LNCaP clone FGC (cell line): Measurements from ENCODE around the gene IKBKE.

ENCODE experiments used
- DNase-seq: peaks from one replicate; pipeline ENCODE4 v3.0.0-alpha.2; 2011; ENCODE audit warnings: low read depth
- H3K4me3 ChIP-seq: 2 replicates; pipeline ENCODE4 v1.5.1; 2011; ENCODE audit warnings: mild to moderate bottlenecking, low read depth, low read length, control low read depth
- TF ChIP-seq, protein P1 (sequence below): IDR thresholded peaks from 2 replicates; pipeline ENCODE4 v1.5.1; 2012; ENCODE audit warnings: mild to moderate bottlenecking; ENCODE audit not compliant: control insufficient read depth, insufficient read depth; ENCODE audit errors: extremely low read depth

The IKBKE gene

GRCh38 chr1:206472024-206472423 is 1.7 kb downstream of the IKBKE start:
- no peak overlapping the region for H3K4me3 ChIP-seq

DNA sequence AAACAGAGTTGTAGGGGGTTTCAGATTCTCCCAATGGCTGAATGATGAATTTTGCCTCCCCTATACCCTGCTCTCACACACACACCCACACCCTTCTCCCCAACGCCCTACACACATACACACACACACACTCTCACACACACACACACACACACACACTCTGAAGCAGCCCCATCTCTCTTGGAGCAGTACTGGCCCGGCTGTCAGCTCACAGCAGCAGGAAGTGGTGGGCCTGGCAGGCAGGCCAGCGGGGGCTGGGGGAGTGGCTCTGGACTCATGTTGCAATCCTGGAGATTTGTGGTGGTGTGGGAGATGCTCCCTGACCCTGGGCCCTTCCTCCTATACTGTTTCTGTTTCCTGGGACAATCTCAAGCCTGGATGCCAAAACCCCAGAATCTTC is 2.2 kb downstream of the IKBKE start:
- no peak for DNase-seq
- H3K4me3 ChIP-seq, result no peak overlapping the region
- TF ChIP-seq, protein P1, sequence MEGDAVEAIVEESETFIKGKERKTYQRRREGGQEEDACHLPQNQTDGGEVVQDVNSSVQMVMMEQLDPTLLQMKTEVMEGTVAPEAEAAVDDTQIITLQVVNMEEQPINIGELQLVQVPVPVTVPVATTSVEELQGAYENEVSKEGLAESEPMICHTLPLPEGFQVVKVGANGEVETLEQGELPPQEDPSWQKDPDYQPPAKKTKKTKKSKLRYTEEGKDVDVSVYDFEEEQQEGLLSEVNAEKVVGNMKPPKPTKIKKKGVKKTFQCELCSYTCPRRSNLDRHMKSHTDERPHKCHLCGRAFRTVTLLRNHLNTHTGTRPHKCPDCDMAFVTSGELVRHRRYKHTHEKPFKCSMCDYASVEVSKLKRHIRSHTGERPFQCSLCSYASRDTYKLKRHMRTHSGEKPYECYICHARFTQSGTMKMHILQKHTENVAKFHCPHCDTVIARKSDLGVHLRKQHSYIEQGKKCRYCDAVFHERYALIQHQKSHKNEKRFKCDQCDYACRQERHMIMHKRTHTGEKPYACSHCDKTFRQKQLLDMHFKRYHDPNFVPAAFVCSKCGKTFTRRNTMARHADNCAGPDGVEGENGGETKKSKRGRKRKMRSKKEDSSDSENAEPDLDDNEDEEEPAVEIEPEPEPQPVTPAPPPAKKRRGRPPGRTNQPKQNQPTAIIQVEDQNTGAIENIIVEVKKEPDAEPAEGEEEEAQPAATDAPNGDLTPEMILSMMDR, result no peak

More at GRCh38 chr1:206472024-206472423, 1.7 kb downstream of the IKBKE start:
- DNase-seq, result no peak
- TF ChIP-seq, protein P1, result no peak

DNA sequence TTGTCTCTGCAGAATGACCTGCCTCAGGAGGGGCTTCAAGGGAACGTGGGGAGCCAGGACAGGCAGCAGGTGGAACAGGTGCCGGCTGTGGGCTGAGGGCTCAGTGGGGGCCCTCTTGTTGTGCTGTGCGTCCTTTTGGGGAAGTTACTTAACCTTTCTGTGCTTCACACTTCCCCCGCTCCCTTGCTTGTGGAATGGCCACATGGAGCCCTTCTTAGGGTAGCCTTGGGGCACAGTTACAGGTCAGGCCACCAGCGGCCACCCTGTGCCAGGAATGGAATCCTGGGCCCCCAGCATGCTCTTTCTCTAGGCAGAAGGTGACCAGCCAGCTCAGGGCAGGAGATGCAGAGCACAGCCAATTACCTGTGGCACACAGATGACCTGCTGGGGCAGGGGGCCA is 2.6 kb downstream of the IKBKE start:
- DNase-seq, result no peak
- H3K4me3 ChIP-seq, result no peak overlapping the region
- TF ChIP-seq, protein P1, result no peak

DNA sequence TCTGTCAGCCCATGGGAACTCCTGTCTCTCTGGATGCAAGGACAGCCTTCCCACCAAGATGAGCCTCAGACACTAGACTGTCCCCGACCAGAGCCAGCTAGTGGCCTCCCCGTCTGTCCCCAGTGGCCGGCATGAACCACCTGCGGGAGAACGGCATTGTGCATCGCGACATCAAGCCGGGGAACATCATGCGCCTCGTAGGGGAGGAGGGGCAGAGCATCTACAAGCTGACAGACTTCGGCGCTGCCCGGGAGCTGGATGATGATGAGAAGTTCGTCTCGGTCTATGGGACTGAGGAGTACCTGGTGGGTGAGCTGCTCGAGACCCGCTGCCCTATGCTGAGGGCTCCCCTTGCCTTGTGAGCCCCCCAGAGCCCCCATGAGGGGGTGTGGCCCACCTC is 5.8 kb downstream of the IKBKE start:
- no peak overlapping the region for H3K4me3 ChIP-seq
- DNase-seq, result no peak
- TF ChIP-seq, protein P1, result no peak

DNA sequence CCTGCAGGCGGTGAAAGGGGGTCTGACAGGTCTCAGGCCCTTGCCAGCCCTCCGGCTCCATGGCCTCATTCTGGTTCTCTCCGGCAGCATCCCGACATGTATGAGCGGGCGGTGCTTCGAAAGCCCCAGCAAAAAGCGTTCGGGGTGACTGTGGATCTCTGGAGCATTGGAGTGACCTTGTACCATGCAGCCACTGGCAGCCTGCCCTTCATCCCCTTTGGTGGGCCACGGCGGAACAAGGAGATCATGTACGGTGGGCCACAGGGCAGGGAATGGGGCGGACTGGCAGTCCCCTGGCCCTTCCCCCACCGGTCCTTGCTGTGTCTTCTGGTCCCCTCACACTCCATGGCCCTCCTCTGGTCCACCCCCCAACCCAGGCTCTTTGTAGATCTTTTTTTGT is 6.3 kb downstream of the IKBKE start:
- no peak for DNase-seq
- TF ChIP-seq, protein P1, result no peak
- no peak overlapping the region for H3K4me3 ChIP-seq

DNA sequence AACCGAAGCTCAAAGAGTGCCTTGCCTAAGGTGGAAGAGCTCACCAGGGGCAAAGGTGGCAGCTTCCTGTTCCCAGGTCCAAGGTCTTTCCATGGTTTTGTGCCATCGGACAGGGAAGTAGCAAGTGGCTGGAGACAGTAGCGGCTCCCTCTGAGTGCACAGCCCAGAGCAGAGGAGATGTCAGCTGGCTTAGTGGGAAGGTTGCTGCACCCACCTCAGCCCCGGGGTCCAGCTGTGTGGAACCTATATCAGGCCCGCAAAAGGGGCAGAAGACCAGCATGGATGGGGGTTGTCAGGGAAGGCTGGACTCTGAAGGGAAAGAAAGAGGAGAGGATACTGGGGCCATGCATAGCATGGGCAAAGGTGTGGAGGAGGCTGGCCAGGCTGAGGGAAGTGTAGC is 6.8 kb downstream of the IKBKE start:
- H3K4me3 ChIP-seq, result no peak overlapping the region
- TF ChIP-seq, protein P1, result no peak
- no peak for DNase-seq

- no peak for DNase-seq
- TF ChIP-seq, protein P1, result no peak
- H3K4me3 ChIP-seq, result no peak overlapping the region
These were observed 7.5 kb downstream of the IKBKE start for GRCh38 chr1:206477581-206478380.
